ENCODE data around the gene CFC1B.
"Not testable (repeated sequence)": the region's sequence is repeated elsewhere in the genome, so short reads cannot be mapped to it uniquely, and the experiment has no call there.

Gene CFC1B

GRCh38 chr2:130531672-130532071 lies 10.7 kb downstream of the CFC1B start:
- H3K4me3 ChIP-seq (ENCODE audit: low read depth, low read length); H3K36me3 ChIP-seq (ENCODE audit: control insufficient read depth, insufficient read depth, low read length); H3K27me3 ChIP-seq (ENCODE audit: control insufficient read depth, insufficient read depth, low read length); H3K4me1 ChIP-seq (ENCODE audit: control insufficient read depth, insufficient read depth, low read length); H3K9me3 ChIP-seq (ENCODE audit: control insufficient read depth, insufficient read depth, low read length); H3K9ac ChIP-seq (ENCODE audit: low read depth, low read length): not testable (repeated sequence)

- not testable (repeated sequence) for H3K36me3 ChIP-seq (ENCODE audit: control insufficient read depth, insufficient read depth, low read length); H3K27me3 ChIP-seq (ENCODE audit: control insufficient read depth, insufficient read depth, low read length); H3K9me3 ChIP-seq (ENCODE audit: control insufficient read depth, insufficient read depth, low read length); H3K9ac ChIP-seq (ENCODE audit: low read depth, low read length); H3K4me3 ChIP-seq (ENCODE audit: low read depth, low read length); H3K4me1 ChIP-seq (ENCODE audit: control insufficient read depth, insufficient read depth, low read length)
These were observed 15.6 kb downstream of the CFC1B start for GRCh38 chr2:130536654-130537053.

GRCh38 chr2:130538271-130538670 lies 17.2 kb downstream of the CFC1B start:
- H3K36me3 ChIP-seq (ENCODE audit: control insufficient read depth, insufficient read depth, low read length); H3K27me3 ChIP-seq (ENCODE audit: control insufficient read depth, insufficient read depth, low read length); H3K4me3 ChIP-seq (ENCODE audit: low read depth, low read length); H3K9ac ChIP-seq (ENCODE audit: low read depth, low read length); H3K9me3 ChIP-seq (ENCODE audit: control insufficient read depth, insufficient read depth, low read length); H3K4me1 ChIP-seq (ENCODE audit: control insufficient read depth, insufficient read depth, low read length): not testable (repeated sequence)

GRCh38 chr2:130542789-130543188 lies 21.8 kb downstream of the CFC1B start:
- H3K9ac ChIP-seq (ENCODE audit: low read depth, low read length); H3K4me3 ChIP-seq (ENCODE audit: low read depth, low read length); H3K9me3 ChIP-seq (ENCODE audit: control insufficient read depth, insufficient read depth, low read length); H3K36me3 ChIP-seq (ENCODE audit: control insufficient read depth, insufficient read depth, low read length); H3K4me1 ChIP-seq (ENCODE audit: control insufficient read depth, insufficient read depth, low read length); H3K27me3 ChIP-seq (ENCODE audit: control insufficient read depth, insufficient read depth, low read length): not testable (repeated sequence)

GRCh38 chr2:130543785-130544528 lies 22.9 kb downstream of the CFC1B start:
- H3K9ac ChIP-seq (ENCODE audit: low read depth, low read length); H3K4me1 ChIP-seq (ENCODE audit: control insufficient read depth, insufficient read depth, low read length); H3K27me3 ChIP-seq (ENCODE audit: control insufficient read depth, insufficient read depth, low read length); H3K4me3 ChIP-seq (ENCODE audit: low read depth, low read length); H3K9me3 ChIP-seq (ENCODE audit: control insufficient read depth, insufficient read depth, low read length); H3K36me3 ChIP-seq (ENCODE audit: control insufficient read depth, insufficient read depth, low read length): not testable (repeated sequence)

- H3K4me1 ChIP-seq (ENCODE audit: control insufficient read depth, insufficient read depth, low read length); H3K27me3 ChIP-seq (ENCODE audit: control insufficient read depth, insufficient read depth, low read length); H3K9ac ChIP-seq (ENCODE audit: low read depth, low read length); H3K9me3 ChIP-seq (ENCODE audit: control insufficient read depth, insufficient read depth, low read length); H3K36me3 ChIP-seq (ENCODE audit: control insufficient read depth, insufficient read depth, low read length); H3K4me3 ChIP-seq (ENCODE audit: low read depth, low read length): not testable (repeated sequence)
These were observed 24.0 kb downstream of the CFC1B start for GRCh38 chr2:130544978-130545377.

- H3K9me3 ChIP-seq (ENCODE audit: control insufficient read depth, insufficient read depth, low read length); H3K27me3 ChIP-seq (ENCODE audit: control insufficient read depth, insufficient read depth, low read length); H3K4me3 ChIP-seq (ENCODE audit: low read depth, low read length); H3K4me1 ChIP-seq (ENCODE audit: control insufficient read depth, insufficient read depth, low read length); H3K9ac ChIP-seq (ENCODE audit: low read depth, low read length); H3K36me3 ChIP-seq (ENCODE audit: control insufficient read depth, insufficient read depth, low read length): not testable (repeated sequence)
These were observed 27.4 kb downstream of the CFC1B start for GRCh38 chr2:130548418-130548817.

- H3K36me3 ChIP-seq (ENCODE audit: control insufficient read depth, insufficient read depth, low read length); H3K9me3 ChIP-seq (ENCODE audit: control insufficient read depth, insufficient read depth, low read length); H3K27me3 ChIP-seq (ENCODE audit: control insufficient read depth, insufficient read depth, low read length); H3K4me3 ChIP-seq (ENCODE audit: low read depth, low read length); H3K4me1 ChIP-seq (ENCODE audit: control insufficient read depth, insufficient read depth, low read length); H3K9ac ChIP-seq (ENCODE audit: low read depth, low read length): not testable (repeated sequence)
These were observed 28.5 kb downstream of the CFC1B start for GRCh38 chr2:130549475-130549874.

GRCh38 chr2:130554178-130554577 lies 33.2 kb downstream of the CFC1B start:
- not testable (repeated sequence) for H3K9me3 ChIP-seq (ENCODE audit: control insufficient read depth, insufficient read depth, low read length); H3K27me3 ChIP-seq (ENCODE audit: control insufficient read depth, insufficient read depth, low read length); H3K36me3 ChIP-seq (ENCODE audit: control insufficient read depth, insufficient read depth, low read length); H3K9ac ChIP-seq (ENCODE audit: low read depth, low read length); H3K4me1 ChIP-seq (ENCODE audit: control insufficient read depth, insufficient read depth, low read length); H3K4me3 ChIP-seq (ENCODE audit: low read depth, low read length)

- not testable (repeated sequence) for H3K4me1 ChIP-seq (ENCODE audit: control insufficient read depth, insufficient read depth, low read length); H3K9ac ChIP-seq (ENCODE audit: low read depth, low read length); H3K36me3 ChIP-seq (ENCODE audit: control insufficient read depth, insufficient read depth, low read length); H3K9me3 ChIP-seq (ENCODE audit: control insufficient read depth, insufficient read depth, low read length); H3K27me3 ChIP-seq (ENCODE audit: control insufficient read depth, insufficient read depth, low read length); H3K4me3 ChIP-seq (ENCODE audit: low read depth, low read length)
These were observed 35.4 kb downstream of the CFC1B start for GRCh38 chr2:130556441-130556840.

GRCh38 chr2:130566165-130566564 lies 45.1 kb downstream of the CFC1B start:
- not testable (repeated sequence) for H3K4me3 ChIP-seq (ENCODE audit: low read depth, low read length); H3K4me1 ChIP-seq (ENCODE audit: control insufficient read depth, insufficient read depth, low read length); H3K27me3 ChIP-seq (ENCODE audit: control insufficient read depth, insufficient read depth, low read length); H3K36me3 ChIP-seq (ENCODE audit: control insufficient read depth, insufficient read depth, low read length); H3K9me3 ChIP-seq (ENCODE audit: control insufficient read depth, insufficient read depth, low read length); H3K9ac ChIP-seq (ENCODE audit: low read depth, low read length)

GRCh38 chr2:130571929-130572328 lies 50.9 kb downstream of the CFC1B start:
- not testable (repeated sequence) for H3K4me3 ChIP-seq (ENCODE audit: low read depth, low read length); H3K4me1 ChIP-seq (ENCODE audit: control insufficient read depth, insufficient read depth, low read length); H3K9me3 ChIP-seq (ENCODE audit: control insufficient read depth, insufficient read depth, low read length); H3K9ac ChIP-seq (ENCODE audit: low read depth, low read length); H3K27me3 ChIP-seq (ENCODE audit: control insufficient read depth, insufficient read depth, low read length); H3K36me3 ChIP-seq (ENCODE audit: control insufficient read depth, insufficient read depth, low read length)

- not testable (repeated sequence) for H3K4me1 ChIP-seq (ENCODE audit: control insufficient read depth, insufficient read depth, low read length); H3K4me3 ChIP-seq (ENCODE audit: low read depth, low read length); H3K9ac ChIP-seq (ENCODE audit: low read depth, low read length); H3K27me3 ChIP-seq (ENCODE audit: control insufficient read depth, insufficient read depth, low read length); H3K36me3 ChIP-seq (ENCODE audit: control insufficient read depth, insufficient read depth, low read length); H3K9me3 ChIP-seq (ENCODE audit: control insufficient read depth, insufficient read depth, low read length)
These were observed 53.2 kb downstream of the CFC1B start for GRCh38 chr2:130574230-130574629.

All from iPS-15b (cell line).